NCI-H748 (cell line): ENCODE measurements around the gene SLC25A5.
"Not testable (repeated sequence)": the region's sequence is repeated elsewhere in the genome, so short reads cannot be mapped to it uniquely, and the experiment has no call there.

Experiments used
- DNase-seq: peaks from one replicate; lab custom pipeline; 2025; ENCODE audit not compliant: unreplicated experiment; lab: John Stamatoyannopoulos, UW

SLC25A5 gene

DNA sequence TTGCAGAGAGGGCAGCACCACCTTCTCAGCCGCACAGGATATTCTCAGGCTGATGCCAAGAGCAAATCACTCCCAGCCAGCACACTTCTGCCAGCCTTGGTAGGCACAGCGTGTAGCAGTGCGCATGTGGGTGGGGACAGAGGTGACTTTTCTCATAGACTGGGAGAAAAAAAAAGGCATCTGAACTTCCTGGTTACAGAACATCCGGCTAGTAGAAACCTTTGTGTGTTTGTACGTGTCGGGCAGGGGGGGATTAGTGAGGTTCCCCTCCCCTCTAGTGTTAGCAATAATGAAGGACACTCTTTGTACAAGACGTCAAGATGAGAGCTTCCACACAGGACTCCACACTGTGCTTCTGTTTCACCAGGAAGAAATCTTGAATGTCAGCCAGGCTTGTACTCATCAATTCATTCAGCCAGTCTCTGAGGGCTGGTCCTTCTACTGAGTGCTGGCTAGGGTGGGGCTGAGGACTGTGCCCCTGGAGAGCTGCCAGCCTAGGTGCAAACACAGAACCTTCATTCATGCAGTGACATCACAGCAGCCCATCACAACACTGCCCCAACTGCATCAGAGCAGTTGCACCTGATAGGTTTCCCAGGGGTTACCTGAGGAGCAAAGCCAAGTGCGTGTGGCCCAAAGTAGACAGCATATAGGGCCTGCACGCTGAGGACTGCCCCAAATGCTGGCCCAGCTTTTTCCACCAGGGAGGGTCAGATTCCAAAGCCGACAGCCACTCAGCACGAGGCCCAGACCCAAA lies 34.7 kb downstream of the SLC25A5 start:
- DNase-seq: peak; percentile 89

DNA sequence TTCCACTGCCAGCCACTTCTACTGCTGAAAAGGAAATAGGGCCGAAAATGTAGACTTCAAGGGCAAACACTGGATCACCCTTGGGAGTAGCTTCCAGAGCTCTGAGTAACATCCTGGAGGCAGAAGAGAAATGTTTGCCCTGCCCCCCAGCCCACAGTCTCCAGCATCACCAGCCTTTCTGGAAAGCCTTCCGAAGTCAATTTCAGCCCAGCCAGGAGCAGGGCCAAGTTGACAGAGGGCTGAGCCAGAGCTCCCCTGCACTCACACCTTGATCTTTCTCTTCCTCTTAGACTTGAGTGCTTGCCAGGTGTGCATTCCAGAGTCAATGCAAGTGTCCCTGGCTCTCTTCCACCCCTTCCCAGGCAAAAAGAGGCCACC lies 35.2 kb downstream of the SLC25A5 start:
- DNase-seq: no peak

DNA sequence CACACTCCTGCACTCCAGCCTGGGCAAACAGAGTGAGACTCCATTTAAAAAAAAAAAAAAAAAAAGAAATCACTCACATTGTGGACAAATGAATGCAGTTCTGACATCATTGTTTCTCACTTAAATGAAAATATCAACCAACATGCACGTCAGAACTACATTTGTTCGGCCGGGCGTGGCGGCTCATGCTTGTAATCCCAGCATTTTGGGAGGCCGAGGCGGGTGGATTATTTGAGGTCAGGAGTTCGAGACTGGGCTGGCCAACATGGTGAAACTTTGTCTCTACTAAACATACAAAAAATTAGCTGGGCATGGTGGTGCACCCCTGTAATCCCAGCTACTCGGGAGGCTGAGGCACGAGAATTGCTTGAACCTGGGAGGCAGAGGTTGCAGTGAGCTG lies 36.9 kb downstream of the SLC25A5 start:
- DNase-seq: not testable (repeated sequence)

DNA sequence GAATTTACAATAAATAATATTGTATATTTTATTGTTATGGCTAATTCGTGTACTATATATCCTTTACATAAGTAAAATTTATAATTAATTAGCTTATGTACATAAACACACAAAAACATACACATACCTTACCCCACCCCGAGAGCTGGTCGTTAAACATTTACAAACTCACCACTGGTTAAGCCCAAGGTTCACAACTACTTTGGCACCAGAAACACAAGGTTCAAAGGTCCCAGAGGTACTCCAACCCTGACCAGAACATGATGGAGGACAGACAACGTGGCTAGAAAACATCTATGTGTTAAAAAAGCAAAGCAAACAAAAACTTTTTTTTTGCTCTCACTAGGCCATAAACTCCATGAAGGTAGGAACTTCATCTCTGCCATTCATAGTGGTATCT lies 37.7 kb downstream of the SLC25A5 start:
- no peak for DNase-seq

DNA sequence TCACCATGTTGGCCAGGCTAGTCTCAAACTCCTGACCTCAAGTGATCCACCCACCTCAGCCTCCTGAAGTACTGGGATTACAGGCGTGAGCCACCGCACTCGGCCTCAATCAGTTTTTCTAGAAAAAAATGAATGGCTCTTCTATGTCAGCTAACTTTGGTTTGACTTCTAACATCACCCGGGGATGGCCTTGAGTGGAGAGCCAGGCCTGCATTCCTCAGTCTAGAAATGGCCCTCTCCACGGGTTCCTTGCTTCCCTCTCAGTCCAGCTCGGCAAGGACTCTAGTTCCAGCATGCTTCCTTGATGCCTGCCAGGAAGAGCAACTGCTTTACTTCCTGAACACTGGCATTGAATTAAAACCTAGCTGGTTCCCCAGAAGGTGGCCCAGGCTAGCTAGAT lies 39.0 kb downstream of the SLC25A5 start:
- DNase-seq: no peak

DNA sequence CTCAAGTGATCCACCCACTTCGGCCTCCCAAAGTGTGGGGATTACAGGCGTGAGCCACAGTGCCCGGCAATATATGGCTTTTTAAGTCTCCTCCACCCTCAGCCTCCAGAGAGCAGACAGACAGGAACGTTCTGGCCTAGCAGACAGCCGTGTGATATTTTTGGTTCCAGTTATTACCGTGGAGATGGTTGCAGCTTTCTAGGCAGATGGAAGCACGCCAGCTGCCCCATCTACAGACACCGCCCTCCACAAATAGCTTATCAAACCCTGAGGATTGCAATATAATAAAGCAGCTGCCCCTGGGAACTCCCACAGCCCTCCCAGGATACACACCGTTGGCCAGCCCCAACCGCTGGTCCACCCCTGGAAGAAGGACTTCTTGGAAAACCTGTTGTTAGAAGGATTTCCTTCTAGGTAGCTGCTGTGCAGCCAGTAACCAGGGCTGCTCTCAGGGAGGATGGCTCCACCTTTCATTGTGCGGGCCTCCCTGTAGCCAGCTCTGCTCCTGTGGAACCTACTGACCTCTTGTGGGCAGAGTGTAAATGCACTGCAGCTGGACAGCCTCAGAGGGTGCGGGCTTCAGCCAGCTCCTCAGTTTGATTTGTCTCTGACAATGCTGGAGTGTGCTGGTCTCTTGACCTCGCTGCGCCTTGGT lies 44.0 kb downstream of the SLC25A5 start:
- DNase-seq: peak; percentile 85

DNA sequence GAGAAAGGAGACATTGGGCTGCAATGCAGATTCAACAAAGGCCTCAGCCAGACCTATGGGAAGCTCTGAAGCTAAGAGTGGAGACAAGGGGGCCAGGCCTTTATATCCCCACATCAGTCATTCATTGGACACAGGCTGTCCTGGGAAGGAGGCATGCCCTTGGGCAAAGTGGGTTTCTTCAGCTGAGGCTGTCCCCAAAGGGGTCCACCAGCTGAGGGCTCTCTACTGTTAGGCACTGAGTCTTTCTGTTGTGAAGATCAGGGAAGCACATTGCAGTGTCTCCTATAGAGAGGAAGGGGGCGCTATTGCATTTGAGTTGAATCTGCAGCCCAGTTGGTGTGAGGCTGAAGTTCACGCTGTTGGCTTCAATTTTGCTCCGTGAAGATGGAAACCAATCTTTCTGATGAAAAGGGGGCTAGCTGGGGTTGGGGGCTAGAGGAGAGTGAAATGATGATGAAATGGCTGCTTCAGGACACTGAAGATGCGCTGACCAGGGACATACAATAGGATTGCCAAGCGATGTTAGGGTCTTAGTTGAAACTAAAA lies 48.0 kb downstream of the SLC25A5 start:
- DNase-seq: peak; percentile 80

DNA sequence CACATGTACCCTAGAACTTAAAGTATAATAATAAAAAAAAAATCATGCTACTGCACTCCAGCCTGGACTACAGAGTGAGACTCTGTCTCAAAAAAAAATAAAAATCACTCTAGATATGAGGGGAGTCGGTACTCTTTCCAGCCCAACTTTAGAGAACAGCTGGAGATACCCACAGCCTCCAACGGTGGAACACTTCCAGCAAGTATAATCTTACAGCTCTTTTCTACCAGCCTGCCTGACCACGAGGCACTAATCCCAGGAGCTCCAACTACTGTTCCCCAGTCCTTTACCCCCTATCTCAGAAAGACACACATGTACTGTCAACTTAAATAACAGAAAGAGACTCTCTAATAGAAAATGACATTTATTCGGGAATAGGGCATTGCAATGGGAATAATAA lies 50.1 kb downstream of the SLC25A5 start:
- no peak for DNase-seq
